Stimulated activated effector memory CD8-positive, alpha-beta T cell treated with anti-CD3 and anti-CD28 coated beads, Interleukin-12 subunit alpha, Interleukin-12 subunit beta, amount 100 ng/mL, for 72 hours (primary cell): ENCODE results near the gene ERGIC1.
"Not testable (repeated sequence)": the region's sequence is repeated elsewhere in the genome, so short reads cannot be mapped to it uniquely, and the experiment has no call there.

Experiments used
- ATAC-seq: fragments of 150-1000 bp; cut with Tn5 transposase; 2 replicates; pipeline ENCODE4 v1.10.0; 2021
- DNase-seq, 2 donors: peaks; one replicate each; pipeline ENCODE4 v3.0.0; 2021 to 2022; ENCODE audit warnings: low spot score in 2 of 2
- H3K27ac Mint-ChIP-seq: one replicate; pipeline ENCODE4 v1.8.0; 2022; ENCODE audit warnings: mild to moderate bottlenecking, mixed read lengths
- H3K36me3 Mint-ChIP-seq: one replicate; pipeline ENCODE4 v1.8.0; 2022; ENCODE audit warnings: mild to moderate bottlenecking, mixed read lengths
- H3K4me1 Mint-ChIP-seq: one replicate; pipeline ENCODE4 v1.8.0; 2022; ENCODE audit warnings: mixed read lengths
- H3K4me3 Mint-ChIP-seq: one replicate; pipeline ENCODE4 v1.8.0; 2022; ENCODE audit warnings: mild to moderate bottlenecking, mixed read lengths
- H3K9me3 Mint-ChIP-seq: one replicate; pipeline ENCODE4 v1.8.0; 2022; ENCODE audit warnings: mixed read lengths

Gene ERGIC1

DNA sequence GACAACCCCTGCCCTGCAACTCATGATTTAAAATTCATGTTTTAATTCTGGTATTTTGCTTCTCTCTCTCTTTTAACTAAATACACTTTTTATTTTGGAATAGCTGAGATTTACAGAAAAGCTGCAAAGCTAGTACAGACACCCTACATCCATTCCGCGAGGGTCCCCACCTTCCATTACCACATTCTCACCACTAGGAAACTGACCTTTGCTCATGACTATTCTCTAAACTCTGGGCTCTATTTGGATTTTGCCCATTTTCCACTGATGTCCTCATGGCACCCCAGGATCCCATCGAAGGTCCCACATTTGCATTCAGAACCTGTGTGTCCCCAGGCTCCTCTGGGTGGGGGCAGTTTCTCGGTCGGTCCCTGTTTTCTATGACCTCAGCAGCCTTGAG lies 11.5 kb downstream of the ERGIC1 start:
- ATAC-seq (no peak), DNase-seq (no peak)
- Mint-ChIP-seq H3K36me3 (no peaks in the 10 kb centered on the region), H3K27ac (peak overlapping the region; percentile 70), H3K4me3 (no peak overlapping the region), H3K4me1 (peaks cover 50% of the 10 kb centered on the region), H3K9me3 (no peaks in the 10 kb centered on the region)

DNA sequence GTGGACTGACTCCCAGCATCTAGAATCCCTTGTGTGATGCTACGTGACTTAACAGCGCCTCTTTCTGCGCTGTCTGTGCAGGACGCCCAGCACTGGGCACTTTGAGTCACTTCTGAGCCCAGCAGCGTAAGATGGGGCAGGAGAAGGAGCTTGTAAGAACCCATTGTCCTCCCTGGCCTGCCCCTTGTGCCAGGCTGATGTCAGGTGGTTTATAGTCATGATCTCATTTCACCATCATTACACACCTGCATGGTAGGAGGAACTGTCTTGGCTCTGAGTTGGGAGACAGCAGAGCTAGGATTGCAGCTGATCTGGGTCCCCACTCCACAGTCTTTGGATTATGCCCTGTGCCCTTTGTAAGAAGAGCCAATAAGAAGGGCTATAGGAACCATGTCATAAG lies 12.2 kb downstream of the ERGIC1 start:
- no peaks in the 10 kb centered on the region for H3K9me3 Mint-ChIP-seq
- DNase-seq = no peak
- no peak overlapping the region for H3K4me3 Mint-ChIP-seq
- ATAC-seq = no peak
- no peaks in the 10 kb centered on the region for H3K36me3 Mint-ChIP-seq
- peak overlapping the region; percentile 70 for H3K27ac Mint-ChIP-seq
- peaks cover 50% of the 10 kb centered on the region for H3K4me1 Mint-ChIP-seq

DNA sequence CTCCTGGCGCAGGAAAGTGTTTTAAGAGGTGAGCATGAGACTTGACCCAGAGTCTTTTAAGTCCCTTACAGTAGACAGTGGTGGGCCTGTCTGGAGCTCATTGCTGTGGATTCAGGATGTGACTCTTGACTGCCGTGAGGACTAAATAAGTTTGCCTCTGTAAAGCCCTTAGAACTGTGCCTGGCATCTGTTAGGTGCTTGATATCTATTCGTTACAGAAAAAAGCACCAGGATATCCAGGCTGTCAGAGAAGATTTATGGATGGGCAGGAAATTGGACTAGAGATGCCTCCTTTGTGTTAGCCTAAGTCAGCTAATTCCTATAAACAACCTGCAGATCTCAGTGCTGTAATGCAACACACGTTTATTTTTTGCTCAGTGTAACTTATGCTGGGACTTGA lies 12.6 kb downstream of the ERGIC1 start:
- Mint-ChIP-seq H3K9me3 (no peaks in the 10 kb centered on the region), H3K4me1 (peaks cover 54% of the 10 kb centered on the region), H3K27ac (peak overlapping the region; percentile 70), H3K4me3 (no peak overlapping the region), H3K36me3 (no peaks in the 10 kb centered on the region)
- ATAC-seq = no peak
- DNase-seq = no peak

DNA sequence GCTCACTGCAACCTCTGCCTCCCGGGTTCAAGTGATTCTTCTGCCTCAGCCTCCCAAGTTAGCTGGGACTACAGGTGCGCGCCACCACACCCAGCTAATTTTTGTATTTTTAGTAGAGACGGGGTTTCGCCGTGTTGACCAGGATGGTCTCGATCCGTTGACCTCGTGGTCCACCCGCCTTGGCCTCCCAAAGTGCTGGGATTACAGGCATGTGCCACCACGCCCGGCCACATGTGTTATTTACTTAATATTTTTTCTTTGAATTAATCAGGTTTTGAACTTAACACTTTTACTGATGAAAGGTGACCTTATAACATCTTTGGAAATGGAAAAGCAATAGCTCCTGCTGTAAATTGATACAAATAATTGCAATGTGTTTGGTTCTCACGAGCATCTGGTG lies 13.5 kb downstream of the ERGIC1 start:
- H3K4me1 Mint-ChIP-seq = peaks cover 62% of the 10 kb centered on the region
- DNase-seq, H3K27ac Mint-ChIP-seq: not testable (repeated sequence)

DNA sequence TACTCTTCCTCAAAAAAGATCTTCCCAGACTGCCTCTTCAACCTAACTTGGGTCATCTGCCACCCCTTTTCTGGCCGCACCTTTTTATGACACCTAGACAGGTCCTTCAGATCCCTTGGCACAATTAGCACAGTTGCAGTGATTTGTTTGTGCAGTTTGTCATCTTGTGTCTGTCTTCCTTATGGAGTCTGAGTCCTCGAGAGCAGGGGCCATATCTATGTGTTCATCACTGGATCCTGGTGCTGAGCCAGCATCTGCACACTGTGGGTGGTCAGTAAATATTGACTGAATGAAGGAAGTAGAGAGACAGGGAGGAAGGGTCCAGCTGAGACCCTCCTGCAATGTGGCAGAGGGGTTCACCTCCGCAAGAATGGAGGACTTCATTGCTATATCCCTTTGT lies 14.4 kb downstream of the ERGIC1 start:
- ATAC-seq = no peak
- H3K36me3 Mint-ChIP-seq = peaks cover 6% of the 10 kb centered on the region
- H3K4me1 Mint-ChIP-seq = peaks cover 66% of the 10 kb centered on the region
- DNase-seq = no peak
- H3K4me3 Mint-ChIP-seq = no peak overlapping the region
- H3K27ac Mint-ChIP-seq = peak overlapping the region; percentile 90
- H3K9me3 Mint-ChIP-seq = no peaks in the 10 kb centered on the region

More for the DNA sequence above, 13.5 kb downstream of the ERGIC1 start:
- H3K36me3 Mint-ChIP-seq, H3K4me3 Mint-ChIP-seq, ATAC-seq, H3K9me3 Mint-ChIP-seq: not testable (repeated sequence)

DNA sequence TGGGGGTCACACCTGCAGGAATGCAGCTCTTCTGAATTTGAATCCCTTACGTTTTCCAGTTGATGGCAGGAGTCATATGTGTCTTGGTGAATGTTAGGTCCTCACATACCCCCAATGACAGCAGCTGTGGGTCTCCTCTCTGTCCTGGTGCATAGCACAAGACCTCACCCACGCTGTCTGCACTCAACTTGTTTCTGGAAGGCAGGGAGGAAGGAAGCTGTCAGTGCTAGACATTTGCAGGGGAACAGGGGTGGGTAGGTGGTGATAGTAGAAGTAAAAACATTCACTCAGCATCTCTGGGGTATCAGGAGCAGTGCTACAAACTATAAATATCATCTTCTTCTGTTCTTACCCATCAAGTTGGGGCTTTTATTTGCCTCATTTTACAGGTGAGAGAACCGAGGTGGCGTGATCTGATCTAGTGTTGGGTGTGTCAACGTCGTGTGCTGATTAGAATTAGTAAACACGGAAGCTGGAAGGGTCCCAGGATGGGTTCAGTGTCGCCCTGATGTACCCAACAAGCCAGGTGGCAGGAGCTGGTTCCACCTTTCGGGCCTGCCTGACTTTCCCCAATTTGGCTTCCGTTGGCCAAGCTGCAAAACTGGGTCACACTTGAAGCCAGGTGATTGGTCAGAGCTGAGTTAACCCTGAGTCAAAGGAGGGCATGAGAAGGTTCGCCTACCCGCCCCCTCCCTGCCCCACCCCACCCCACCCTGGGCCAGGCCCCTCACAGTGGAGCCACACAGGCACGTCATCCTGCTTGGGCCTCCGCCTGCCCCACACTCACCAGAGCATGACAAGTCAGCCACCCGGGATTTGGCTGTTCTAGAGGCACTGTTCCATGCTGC lies 15.8 kb downstream of the ERGIC1 start:
- peaks cover 71% of the 10 kb centered on the region for H3K4me1 Mint-ChIP-seq
- peak overlapping the region; percentile 90 for H3K27ac Mint-ChIP-seq
- no peaks in the 10 kb centered on the region for H3K9me3 Mint-ChIP-seq
- H3K4me3 Mint-ChIP-seq = peak overlapping the region; percentile 62
- peaks cover 6% of the 10 kb centered on the region for H3K36me3 Mint-ChIP-seq
- DNase-seq = no peak
- ATAC-seq = peak; percentile 86

DNA sequence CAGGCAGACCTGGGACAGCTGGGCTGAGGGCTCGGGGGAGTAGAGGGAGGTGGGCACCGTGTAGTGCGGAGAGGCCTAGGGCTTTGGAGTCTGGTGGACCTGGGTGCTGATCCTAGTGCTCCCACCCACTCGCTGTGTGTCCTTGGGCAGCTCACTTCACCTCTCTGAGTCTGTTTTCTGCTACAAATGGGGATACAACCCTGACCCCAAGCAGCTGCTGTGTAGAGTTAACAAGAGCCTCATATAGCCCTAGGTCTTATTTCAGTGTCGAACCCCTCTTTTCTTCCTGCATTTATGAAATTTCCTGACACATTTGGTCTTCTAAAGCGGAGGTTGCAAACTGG lies 16.4 kb downstream of the ERGIC1 start:
- H3K27ac Mint-ChIP-seq = peak overlapping the region; percentile 90
- peak overlapping the region; percentile 62 for H3K4me3 Mint-ChIP-seq
- peaks cover 76% of the 10 kb centered on the region for H3K4me1 Mint-ChIP-seq
- no peak for DNase-seq
- ATAC-seq = no peak
- H3K36me3 Mint-ChIP-seq = peaks cover 6% of the 10 kb centered on the region
- no peaks in the 10 kb centered on the region for H3K9me3 Mint-ChIP-seq

DNA sequence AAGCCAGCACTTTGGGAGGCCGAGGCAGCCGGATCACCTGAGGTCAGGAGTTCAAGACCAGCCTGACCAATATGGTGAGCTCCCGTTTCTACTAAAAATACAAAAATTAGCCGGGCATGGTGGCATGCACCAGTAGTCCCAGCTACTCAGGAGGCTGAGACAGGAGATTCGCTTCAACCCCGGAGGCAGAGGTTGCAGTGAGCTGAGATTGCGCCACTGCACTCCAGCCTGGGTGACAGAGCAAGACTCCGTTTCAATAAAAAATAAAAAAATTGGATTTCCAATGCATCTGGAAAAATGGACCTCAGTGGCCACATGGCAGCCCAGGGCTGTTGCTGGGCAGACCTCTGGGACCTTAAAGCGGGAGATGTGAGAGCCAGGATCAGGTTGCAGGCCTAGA lies 17.2 kb downstream of the ERGIC1 start:
- H3K4me1 Mint-ChIP-seq = peaks cover 76% of the 10 kb centered on the region
- not testable (repeated sequence) for H3K9me3 Mint-ChIP-seq, ATAC-seq, H3K36me3 Mint-ChIP-seq, DNase-seq, H3K4me3 Mint-ChIP-seq
- H3K27ac Mint-ChIP-seq = peak overlapping the region; percentile 76

DNA sequence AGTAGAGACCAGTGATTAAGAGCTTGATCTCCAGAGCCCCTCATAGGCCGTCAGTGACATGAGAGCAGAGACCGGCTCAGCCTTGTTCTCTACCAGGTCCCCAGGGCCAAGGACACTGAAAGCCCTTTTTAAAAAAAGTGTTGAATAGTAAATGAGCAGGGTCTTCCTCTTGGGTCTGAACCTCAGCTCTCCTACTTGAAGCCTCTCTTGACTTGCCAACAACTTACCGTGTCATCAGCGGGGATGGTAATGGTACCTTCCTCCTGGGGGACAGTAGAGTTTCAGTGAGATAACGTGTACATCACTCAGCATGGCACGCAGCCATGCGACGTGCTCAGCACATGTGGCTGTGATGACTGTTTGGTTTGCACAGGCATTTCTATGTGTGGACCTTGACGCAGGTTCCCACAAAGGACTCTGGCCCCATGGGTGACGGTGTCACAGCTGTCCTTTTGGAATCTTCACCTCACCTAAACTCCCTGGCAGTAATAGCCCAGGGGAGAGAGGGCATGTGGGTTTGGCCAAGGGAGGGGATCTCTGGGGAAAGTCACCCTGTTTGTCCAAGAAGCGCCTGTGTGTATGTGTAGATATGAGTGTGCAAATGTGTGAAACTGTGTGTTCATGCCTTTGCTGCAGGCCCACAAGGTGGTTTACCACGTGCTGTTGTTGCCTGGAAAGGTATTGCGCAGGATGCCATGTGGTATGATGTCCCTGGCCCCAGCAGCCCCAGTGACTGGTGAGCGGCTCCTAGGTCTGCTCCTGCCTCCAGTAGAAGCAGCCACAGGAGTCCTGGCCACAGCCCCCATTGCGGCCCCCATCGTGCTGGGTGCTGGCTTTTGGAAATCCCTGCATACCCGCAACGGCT lies 18.7 kb downstream of the ERGIC1 start:
- H3K4me1 Mint-ChIP-seq = peaks cover 77% of the 10 kb centered on the region
- no peaks in the 10 kb centered on the region for H3K9me3 Mint-ChIP-seq
- H3K27ac Mint-ChIP-seq = peak overlapping the region; percentile 89
- DNase-seq (peak in 1 of 2 donors; percentile 56), ATAC-seq (peak; percentile 74)
- peaks cover 6% of the 10 kb centered on the region for H3K36me3 Mint-ChIP-seq
- H3K4me3 Mint-ChIP-seq = peak overlapping the region; percentile 53

DNA sequence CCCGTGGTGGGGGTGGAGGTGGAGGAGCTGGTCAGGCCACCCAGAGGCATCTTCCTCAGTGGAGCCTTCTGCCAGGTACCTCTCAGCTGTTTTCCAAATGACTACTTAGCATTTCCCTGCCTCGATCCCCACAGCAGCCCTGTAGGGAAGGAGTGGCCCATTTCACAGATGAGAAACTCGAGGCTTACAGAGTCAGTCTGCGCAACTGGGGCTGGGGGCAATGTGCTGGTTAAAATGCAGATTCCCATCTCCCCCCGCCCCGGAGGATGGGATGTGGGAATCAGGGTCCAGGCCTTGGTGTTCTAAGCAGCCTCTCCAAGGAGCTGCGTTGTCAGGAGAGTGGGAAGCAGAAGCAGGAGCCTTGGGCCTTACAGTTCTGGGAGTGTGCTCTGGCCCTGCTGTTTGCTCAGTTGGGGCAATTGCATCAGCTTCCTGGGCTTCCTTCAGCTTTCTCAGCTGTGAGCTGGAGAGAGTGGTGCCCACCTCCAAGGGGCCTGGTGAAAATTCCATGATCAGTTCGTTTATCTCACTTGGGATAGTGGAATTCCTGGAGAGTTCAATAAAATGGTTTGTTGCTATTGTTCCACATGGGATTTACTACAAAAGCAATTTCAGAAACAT lies 19.4 kb downstream of the ERGIC1 start:
- no peak for ATAC-seq
- Mint-ChIP-seq H3K4me1 (peaks cover 84% of the 10 kb centered on the region), H3K4me3 (peak overlapping the region; percentile 53), H3K36me3 (peaks cover 6% of the 10 kb centered on the region), H3K9me3 (no peaks in the 10 kb centered on the region), H3K27ac (peak overlapping the region; percentile 89)
- DNase-seq = no peak

DNA sequence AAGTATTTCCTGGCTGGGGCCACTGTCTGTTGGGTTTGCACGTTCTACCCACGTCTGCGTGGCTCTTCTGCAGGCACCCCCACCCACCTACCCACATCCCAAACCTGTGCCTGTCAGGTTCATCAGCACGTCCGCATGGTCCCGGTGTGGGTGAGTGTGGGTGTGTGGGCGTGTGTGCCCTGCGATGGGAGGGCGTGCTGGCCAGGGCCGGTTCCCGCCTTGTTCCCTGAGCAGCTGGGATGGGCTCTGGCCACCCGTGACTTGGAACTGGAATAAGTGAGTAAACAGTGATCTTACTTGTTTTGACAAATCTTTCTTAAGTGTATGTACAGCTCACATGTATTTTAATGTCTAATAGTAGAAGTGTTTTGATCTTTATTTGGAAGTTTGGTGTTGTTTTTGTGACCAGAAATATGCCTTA lies 20.4 kb downstream of the ERGIC1 start:
- peaks cover 82% of the 10 kb centered on the region for H3K4me1 Mint-ChIP-seq
- H3K4me3 Mint-ChIP-seq = peak overlapping the region; percentile 53
- peaks cover 6% of the 10 kb centered on the region for H3K36me3 Mint-ChIP-seq
- DNase-seq (no peak), ATAC-seq (peak; percentile 19)
- H3K27ac Mint-ChIP-seq = peak overlapping the region; percentile 89
- H3K9me3 Mint-ChIP-seq = no peaks in the 10 kb centered on the region

DNA sequence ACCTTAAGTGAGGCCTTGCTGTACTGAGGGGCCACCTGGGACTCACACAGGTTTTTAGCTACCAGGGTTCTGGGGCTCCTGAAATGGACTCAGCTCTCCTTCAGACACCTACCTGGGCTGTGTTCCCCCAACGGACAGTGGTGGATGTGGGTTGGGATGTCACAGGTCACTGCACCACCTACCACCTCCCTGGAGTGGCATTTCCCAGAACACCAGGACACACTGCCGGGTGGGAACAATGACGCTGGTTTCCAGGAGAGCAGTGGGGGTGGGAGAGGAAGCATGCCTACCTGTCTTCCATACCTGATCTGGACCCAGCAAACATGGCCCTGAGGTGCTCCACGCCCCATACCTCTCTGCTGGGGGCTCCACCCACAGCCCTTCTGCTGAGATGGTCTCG lies 20.9 kb downstream of the ERGIC1 start:
- DNase-seq (no peak), ATAC-seq (no peak)
- peak overlapping the region; percentile 89 for H3K27ac Mint-ChIP-seq
- H3K36me3 Mint-ChIP-seq = peaks cover 6% of the 10 kb centered on the region
- no peaks in the 10 kb centered on the region for H3K9me3 Mint-ChIP-seq
- H3K4me1 Mint-ChIP-seq = peaks cover 80% of the 10 kb centered on the region
- peak overlapping the region; percentile 53 for H3K4me3 Mint-ChIP-seq

DNA sequence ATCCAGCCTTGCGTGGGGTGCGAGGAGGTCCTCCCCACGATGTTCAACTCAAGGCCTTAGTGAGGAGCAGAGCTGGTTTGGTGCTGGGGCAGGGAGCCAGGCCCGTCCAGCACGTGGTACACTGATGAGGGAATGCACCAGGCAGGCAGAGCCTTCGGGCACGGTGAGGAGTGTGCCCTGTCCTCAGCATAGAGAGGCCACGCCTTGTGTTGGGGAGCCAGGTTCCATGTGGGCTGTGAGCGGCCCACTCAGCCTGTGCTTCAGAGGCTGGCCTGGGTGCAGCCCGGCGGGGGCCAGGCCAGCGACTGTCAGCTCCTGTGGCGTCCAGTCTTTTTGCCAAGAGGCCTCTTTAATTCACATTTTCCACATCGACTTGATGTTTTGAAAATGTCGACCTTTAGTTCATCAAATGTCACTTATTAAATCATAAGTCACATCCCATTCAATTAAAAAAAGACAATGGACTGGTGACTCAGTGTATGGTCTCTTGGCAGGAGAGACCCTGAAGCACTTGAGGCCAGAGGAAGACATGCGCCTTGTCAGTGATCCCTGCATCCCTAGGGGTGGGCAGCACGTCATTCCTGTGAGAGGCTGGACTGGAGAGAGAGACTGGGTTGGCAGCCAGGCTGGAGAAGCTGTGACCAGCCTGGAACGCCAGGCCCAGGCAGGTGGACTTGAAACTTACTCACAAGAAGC lies 21.7 kb downstream of the ERGIC1 start:
- Mint-ChIP-seq H3K4me3 (no peak overlapping the region), H3K4me1 (peaks cover 81% of the 10 kb centered on the region), H3K27ac (peak overlapping the region; percentile 89), H3K9me3 (no peaks in the 10 kb centered on the region), H3K36me3 (peaks cover 6% of the 10 kb centered on the region)
- DNase-seq (no peak), ATAC-seq (no peak)

DNA sequence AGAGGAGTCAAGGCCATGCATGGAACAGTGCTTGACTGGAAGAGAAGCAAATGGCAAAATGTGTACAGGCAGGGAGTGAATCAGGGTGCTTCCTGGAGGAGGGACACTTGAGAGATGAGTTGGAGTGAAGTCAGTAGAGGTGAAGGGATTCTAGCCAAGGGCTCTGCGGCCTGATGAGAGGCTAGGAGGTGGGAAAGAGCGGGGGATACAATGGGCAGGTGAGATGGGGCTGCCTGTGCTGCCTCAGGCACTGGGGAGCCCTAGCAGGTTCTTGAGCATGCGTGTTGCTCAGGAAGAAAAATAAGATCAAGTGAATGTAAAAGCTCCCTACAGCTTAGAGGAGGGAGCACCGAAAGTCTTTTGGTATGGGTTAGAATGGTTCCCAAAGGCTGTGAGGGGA lies 22.3 kb downstream of the ERGIC1 start:
- DNase-seq (no peak), ATAC-seq (no peak)
- Mint-ChIP-seq H3K4me1 (peaks cover 87% of the 10 kb centered on the region), H3K9me3 (no peaks in the 10 kb centered on the region), H3K36me3 (peaks cover 6% of the 10 kb centered on the region), H3K27ac (no peak overlapping the region), H3K4me3 (no peak overlapping the region)

DNA sequence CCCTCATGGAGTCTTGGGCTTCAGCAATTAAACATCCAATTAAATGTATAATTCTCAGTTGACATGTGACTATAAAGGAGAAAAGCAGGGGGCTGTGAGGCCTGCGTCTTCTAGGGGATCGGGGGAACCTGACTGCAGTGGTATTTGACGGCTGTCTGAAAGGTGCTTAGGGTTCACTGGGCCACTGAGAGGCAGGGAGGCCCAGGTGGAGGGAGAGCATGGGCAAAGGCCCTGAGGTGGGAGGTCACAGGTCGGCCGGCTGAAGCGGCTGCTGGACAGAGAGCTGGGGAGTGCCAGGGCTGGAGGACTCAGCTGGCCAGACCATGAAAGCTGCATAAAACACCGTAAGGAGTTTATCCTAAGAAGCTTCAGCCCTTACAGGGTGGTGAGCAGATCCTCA lies 23.9 kb downstream of the ERGIC1 start:
- H3K9me3 Mint-ChIP-seq = no peaks in the 10 kb centered on the region
- peaks cover 6% of the 10 kb centered on the region for H3K36me3 Mint-ChIP-seq
- no peak overlapping the region for H3K27ac Mint-ChIP-seq
- ATAC-seq (no peak), DNase-seq (no peak)
- H3K4me3 Mint-ChIP-seq = no peak overlapping the region
- H3K4me1 Mint-ChIP-seq = peaks cover 88% of the 10 kb centered on the region
